OCI-LY3 (cell line): Measurements from ENCODE around the gene MVK.

Experiments used
- CTCF ChIP-seq: fragments of 200-600, 300-600 bp; sonication (generic); IDR thresholded peaks from 2 replicates; pipeline ENCODE4 v1.5.1; 2014; ENCODE audit warnings: antibody characterized with exemption, low read length, low read depth
- EZH2phosphoT487 ChIP-seq: fragments of 200-600 bp; shearing (Covaris generic); IDR thresholded peaks from 2 replicates; pipeline ENCODE4 v1.6.1; 2018; ENCODE audit warnings: antibody characterized with exemption, mixed run types, low read depth

DNA sequence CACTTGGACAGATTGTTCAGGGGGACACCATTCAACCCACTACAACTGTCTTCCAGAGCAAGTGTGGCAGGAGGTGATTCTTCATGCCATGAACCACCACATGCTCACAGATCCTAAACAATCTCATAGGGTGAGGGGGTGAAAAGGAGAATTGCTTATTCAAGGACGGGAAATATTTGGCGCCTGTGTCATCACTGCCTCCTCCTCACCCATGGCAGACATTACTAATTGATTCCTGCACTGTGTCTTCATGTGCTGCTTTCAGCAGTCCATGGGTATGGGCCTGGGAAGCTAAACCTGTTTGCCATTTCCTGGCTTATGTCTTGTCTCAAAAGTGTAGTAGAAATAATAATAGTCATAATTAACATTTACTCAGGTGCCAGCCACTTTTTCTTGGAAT, 31.6 kb upstream of the MVK start:
- TF ChIP-seq CTCF (no peak), EZH2phosphoT487 (no peak)
